Central memory CD8-positive, alpha-beta T cell (primary cell): ENCODE results near the gene TAF6L.

Experiments
- ATAC-seq: fragments of 150-1000 bp; cut with Tn5 transposase; replicated peaks from 2 replicates; pipeline ENCODE4 v1.10.0; 2022; ENCODE audit warnings: mild to moderate bottlenecking, moderate FRiP score, moderate number of reproducible peaks; ENCODE audit not compliant: poor library complexity, severe bottlenecking; ENCODE audit errors: extremely low read depth
- DNase-seq, 2 donors: peaks; one replicate each; pipeline ENCODE4 v3.0.0; 2021; ENCODE audit warnings: low spot score in 2 of 2
- H3K27ac Mint-ChIP-seq: one replicate; pipeline ENCODE4 v1.8.0; 2022; ENCODE audit warnings: low read depth, mild to moderate bottlenecking, moderate library complexity, mixed read lengths
- H3K27me3 Mint-ChIP-seq: one replicate; pipeline ENCODE4 v1.8.0; 2022; ENCODE audit warnings: mixed read lengths
- H3K36me3 Mint-ChIP-seq: one replicate; pipeline ENCODE4 v1.8.0; 2022; ENCODE audit warnings: mild to moderate bottlenecking, moderate library complexity, mixed read lengths; ENCODE audit not compliant: insufficient read depth
- H3K4me1 Mint-ChIP-seq: one replicate; pipeline ENCODE4 v1.8.0; 2022; ENCODE audit warnings: mixed read lengths
- H3K4me3 Mint-ChIP-seq: one replicate; pipeline ENCODE4 v1.8.0; 2022; ENCODE audit warnings: mild to moderate bottlenecking, moderate library complexity, mixed read lengths
- H3K9me3 Mint-ChIP-seq: one replicate; pipeline ENCODE4 v1.8.0; 2022; ENCODE audit warnings: mixed read lengths

TAF6L gene

DNA sequence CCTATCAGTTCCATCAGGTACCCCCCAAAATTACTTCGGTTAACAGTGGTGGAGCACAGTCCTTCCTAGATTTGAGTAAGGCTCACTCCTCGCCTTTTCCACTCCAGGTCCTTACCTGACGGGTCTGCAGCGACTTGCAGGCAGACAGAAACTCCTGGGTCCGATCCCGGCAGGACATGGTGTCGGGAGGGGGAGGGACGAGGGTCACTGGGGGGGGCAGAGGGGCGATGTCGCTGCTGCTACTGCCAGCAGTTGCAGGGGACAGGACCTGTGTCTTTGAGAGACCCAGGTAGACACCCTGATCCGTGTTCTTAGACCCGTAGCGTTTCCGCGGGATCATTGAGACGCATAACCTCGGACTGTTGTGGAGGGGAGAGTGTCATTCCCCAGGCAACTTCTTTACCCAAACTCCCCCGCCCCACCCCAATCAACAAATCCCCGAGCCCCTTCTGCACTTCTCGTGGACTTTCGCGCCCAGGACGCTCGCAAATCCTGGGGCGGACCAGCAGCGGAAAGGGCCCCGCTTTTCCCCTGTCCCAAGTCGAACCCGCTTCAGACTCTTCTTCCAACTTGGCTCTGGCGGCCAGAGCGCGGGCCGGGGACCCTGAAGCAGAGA is 59.8 kb downstream of the TAF6L start:
- peaks cover 46% of the 10 kb centered on the region for H3K36me3 Mint-ChIP-seq
- H3K27me3 Mint-ChIP-seq, result no peaks in the 10 kb centered on the region
- peaks cover 37% of the 10 kb centered on the region for H3K4me1 Mint-ChIP-seq
- DNase-seq (no peak), ATAC-seq (no peak)
- H3K9me3 Mint-ChIP-seq, result no peaks in the 10 kb centered on the region
- H3K4me3 Mint-ChIP-seq, result peak overlapping the region; percentile 92
- peak overlapping the region; percentile 98 for H3K27ac Mint-ChIP-seq

DNA sequence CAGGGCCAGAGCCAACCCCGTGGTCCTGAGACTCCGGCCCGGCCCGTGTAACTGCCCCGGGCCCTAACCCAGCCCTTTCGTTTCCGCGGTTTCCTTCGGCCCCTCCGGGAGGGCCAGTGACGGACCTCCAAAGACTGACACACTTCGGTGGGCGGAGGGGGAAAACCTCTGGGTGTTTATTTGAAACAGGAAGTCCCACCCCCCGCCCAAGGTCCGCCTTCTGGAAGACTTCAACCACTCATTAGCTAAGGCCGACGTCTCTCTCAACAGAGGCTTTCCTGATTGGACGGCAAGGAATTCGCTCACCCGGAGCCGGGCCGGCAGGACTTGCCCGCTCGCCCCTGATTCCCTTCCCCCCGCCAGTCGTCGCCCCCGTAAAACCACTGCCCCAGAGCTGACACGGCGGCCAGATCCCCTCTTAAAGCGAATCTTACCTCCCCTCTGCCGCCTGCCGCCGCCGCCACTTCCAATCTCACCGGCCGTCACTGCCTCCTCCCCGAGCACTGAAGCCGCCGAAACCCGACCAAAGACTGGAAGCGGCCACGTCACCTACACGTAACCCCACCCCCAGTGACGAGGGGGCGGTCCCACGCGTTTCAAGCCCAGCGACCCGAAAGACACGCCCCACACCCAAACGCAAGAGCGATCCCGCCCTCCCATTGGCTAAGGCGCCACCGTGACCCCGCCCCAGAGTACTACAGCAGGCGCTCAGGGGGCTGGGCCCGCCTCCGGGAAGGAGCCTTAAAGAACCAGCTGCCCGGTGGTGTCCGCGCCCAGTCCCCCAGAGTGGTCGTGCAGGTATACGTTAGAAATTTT is 60.5 kb downstream of the TAF6L start, which contains the start of gene STX5:
TSS of gene STX5 (minus strand) at position 532 of the 816 bp plus-strand sequence. CDS start 808 bp downstream, outside the sequence.
- Mint-ChIP-seq H3K27me3 (no peaks in the 10 kb centered on the region), H3K9me3 (no peaks in the 10 kb centered on the region), H3K27ac (peak within 1 kb of the TSS; percentile 98), H3K4me1 (peaks cover 40% of the 10 kb centered on the region), H3K36me3 (peaks cover 38% of the 10 kb centered on the region), H3K4me3 (peak within 1 kb of the TSS; percentile 92)
- ATAC-seq (peak; percentile 92), DNase-seq (peak; percentile 99)

DNA sequence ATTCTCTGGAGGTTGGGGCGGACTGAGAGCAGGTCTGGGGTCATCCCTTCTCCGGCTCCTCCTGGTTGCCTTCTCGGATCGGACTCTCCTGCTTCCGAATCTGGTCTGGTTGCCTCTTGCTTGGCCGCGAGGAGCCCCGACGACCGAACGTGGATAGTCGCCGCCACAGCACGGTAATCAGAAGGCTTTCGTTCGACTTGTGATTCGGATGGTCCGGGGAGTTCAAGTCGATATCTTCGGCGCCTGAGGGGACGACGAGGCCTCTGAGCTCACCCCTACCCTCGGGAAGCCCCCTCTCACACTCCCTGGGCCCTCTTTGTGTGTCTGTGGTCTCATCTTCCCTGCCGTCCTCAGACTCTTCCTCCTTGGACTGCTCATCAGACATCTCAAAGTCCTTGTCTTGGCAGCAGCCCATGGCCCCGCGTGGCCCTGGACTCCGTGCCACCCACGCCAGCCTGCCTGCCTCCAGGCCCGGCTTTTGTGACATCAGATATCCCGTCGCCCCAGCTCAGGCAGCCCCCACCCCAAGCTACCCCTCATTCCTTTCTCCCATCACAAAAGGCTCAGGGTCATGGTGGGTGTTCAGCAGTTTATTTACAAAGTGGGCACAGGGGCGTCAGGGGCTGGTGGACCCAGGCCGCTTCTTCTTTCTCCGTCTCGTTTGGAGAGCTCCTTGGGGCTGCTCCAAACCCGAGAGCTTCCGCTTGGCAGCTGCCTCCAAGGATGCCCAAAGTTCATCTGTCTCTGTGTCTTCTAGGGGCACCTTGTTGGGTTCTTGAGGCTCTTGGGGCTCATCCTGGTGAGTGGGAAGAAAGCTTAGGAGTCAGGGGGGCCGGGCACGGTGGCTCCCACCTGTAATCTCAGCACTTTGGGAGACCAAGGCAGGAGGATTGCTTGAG is 61.4 kb downstream of the TAF6L start, which contains the start of gene TEX54:
TSS of gene TEX54 (minus strand) at position 506 of the 899 bp plus-strand sequence.
- Mint-ChIP-seq H3K27ac (peak within 1 kb of the TSS; percentile 98), H3K27me3 (no peaks in the 10 kb centered on the region), H3K4me1 (peaks cover 41% of the 10 kb centered on the region), H3K4me3 (peak within 1 kb of the TSS; percentile 92), H3K36me3 (peaks cover 33% of the 10 kb centered on the region), H3K9me3 (no peaks in the 10 kb centered on the region)
- peak; percentile 2 for ATAC-seq
- no peak for DNase-seq

DNA sequence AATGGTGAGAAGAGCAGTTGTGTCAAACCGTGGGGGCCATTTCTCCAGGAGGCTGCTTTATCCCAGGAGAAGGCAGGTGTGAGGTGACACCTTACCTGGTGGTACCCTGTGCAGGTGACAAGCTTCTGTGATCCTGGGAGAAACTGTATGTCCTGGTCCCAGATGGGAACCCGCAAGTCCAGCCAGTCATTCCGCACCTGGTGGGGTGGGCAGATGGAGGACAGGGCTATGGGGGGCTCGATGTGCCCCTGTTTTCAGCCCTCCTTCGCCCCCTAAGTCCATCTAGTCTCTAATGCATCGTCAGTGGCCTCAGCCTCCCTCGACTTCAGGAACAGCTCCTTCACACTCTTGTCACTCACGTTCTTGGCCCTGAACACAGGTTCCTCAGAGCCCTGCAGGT is 64.1 kb downstream of the TAF6L start:
- Mint-ChIP-seq H3K4me1 (peaks cover 41% of the 10 kb centered on the region), H3K4me3 (no peak overlapping the region), H3K9me3 (no peaks in the 10 kb centered on the region), H3K27ac (no peak overlapping the region), H3K27me3 (no peaks in the 10 kb centered on the region), H3K36me3 (peaks cover 40% of the 10 kb centered on the region)
- ATAC-seq (no peak), DNase-seq (no peak)
